Measurements from ENCODE around the gene OCRL.

GRCh38 chrX:129494887-129495286, 45.2 kb upstream of the OCRL start:
- TF ChIP-seq CTCF (conservative IDR thresholded peaks at IDR 0.05; ENCODE audit: low read depth, low read length) (no peak), EZH2 (IDR thresholded peaks at IDR 0.05; ENCODE audit: borderline replicate concordance, low read depth, low read length, poor library complexity, severe bottlenecking) (no peak)
